Ascending aorta (tissue), 2 donors: Measurements from ENCODE around the gene RUSC1. TPM values are rescaled to one million over a fixed set of nuclear protein-coding genes. Genes with fewer than 3 reads are reported as not detected.

Source experiments
- DNase-seq, 2 donors: peaks; one replicate each; pipeline ENCODE4 v3.0.0-alpha.2; 2019; ENCODE audit warnings: low spot score in 2 of 2
- H3K27ac ChIP-seq, 2 donors: fragments of 200-600 bp; sonication (generic); one replicate each; pipeline ENCODE4 v1.5.1; 2016 to 2017; ENCODE audit warnings: mild to moderate bottlenecking in 1 of 2
- H3K27me3 ChIP-seq: fragments of 200-600 bp; sonication (generic); one replicate; pipeline ENCODE4 v1.5.1; 2017
- H3K36me3 ChIP-seq, 2 donors: fragments of 200-600 bp; sonication (generic); one replicate each; pipeline ENCODE4 v1.5.1; 2016
- H3K4me1 ChIP-seq, 2 donors: fragments of 200-600 bp; sonication (generic); one replicate each; pipeline ENCODE4 v1.5.1; 2016 to 2017; ENCODE audit warnings: mild to moderate bottlenecking in 1 of 2
- H3K4me3 ChIP-seq, 2 donors: fragments of 200-600 bp; sonication (generic); one replicate each; pipeline ENCODE4 v1.5.1; 2016 to 2017; ENCODE audit warnings: mild to moderate bottlenecking in 1 of 2
- H3K9me3 ChIP-seq, 2 donors: fragments of 200-600 bp; sonication (generic); one replicate each; pipeline ENCODE4 v1.5.1; 2016
- intact Hi-C: fragments of 100-400 bp; cut with DNase I; formaldehyde crosslinking; loops from one replicate; pipeline ENCODE4 v1.15.1; 2023
- total RNA-seq: library from RNA; depleted of rRNA; stranded (reverse); fragments of >200 nt; gene quantifications from one replicate; pipeline ENCODE4 v1.1.0, GENCODE V29; 2016
- TF ChIP-seq, protein P1 (sequence below), 3 experiments: fragments of 200-600 bp in 2 of 3; fragments of 450-650 bp in 1 of 3; sonication (generic) in 2 of 3; IDR thresholded peaks; one replicate each; pipeline ENCODE4 v1.5.1; 2016 to 2019; ENCODE audit warnings: antibody characterized with exemption in 3 of 3, mild to moderate bottlenecking in 1 of 3, moderate library complexity in 1 of 3

The RUSC1 gene
- total RNA-seq, 1 donor from 2014 or later = 18.4 TPM

DNA sequence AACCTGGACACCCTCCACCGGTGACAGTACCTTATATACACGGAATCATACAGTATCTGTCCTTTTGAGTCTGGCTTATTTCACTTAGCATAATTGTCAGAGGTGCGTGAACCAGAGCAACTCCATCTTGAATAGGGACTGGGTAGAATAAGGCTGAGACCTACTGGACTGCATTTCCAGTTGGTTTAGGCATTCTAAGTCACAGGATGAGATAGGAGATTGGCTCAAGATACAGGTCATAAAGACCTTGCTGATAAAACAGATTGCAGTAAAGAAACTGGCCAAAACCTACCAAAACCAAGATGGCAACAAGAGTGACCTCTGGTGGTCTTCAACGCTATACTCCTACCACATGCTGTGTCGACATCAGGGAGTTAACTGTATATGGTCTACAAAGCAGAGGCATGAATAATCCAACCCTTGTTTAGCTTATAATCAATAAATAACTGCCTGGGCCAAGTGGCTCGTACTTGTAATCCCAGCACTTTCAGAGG is 13.4 kb upstream of the RUSC1 start:
- H3K27me3 ChIP-seq = no peaks in the 10 kb centered on the region
- TF ChIP-seq, protein P1, sequence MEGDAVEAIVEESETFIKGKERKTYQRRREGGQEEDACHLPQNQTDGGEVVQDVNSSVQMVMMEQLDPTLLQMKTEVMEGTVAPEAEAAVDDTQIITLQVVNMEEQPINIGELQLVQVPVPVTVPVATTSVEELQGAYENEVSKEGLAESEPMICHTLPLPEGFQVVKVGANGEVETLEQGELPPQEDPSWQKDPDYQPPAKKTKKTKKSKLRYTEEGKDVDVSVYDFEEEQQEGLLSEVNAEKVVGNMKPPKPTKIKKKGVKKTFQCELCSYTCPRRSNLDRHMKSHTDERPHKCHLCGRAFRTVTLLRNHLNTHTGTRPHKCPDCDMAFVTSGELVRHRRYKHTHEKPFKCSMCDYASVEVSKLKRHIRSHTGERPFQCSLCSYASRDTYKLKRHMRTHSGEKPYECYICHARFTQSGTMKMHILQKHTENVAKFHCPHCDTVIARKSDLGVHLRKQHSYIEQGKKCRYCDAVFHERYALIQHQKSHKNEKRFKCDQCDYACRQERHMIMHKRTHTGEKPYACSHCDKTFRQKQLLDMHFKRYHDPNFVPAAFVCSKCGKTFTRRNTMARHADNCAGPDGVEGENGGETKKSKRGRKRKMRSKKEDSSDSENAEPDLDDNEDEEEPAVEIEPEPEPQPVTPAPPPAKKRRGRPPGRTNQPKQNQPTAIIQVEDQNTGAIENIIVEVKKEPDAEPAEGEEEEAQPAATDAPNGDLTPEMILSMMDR (IDR thresholded peaks at IDR 0.05) = peak in 1 of 3 experiments; percentile 21
- intact Hi-C loops = no loop called here

DNA sequence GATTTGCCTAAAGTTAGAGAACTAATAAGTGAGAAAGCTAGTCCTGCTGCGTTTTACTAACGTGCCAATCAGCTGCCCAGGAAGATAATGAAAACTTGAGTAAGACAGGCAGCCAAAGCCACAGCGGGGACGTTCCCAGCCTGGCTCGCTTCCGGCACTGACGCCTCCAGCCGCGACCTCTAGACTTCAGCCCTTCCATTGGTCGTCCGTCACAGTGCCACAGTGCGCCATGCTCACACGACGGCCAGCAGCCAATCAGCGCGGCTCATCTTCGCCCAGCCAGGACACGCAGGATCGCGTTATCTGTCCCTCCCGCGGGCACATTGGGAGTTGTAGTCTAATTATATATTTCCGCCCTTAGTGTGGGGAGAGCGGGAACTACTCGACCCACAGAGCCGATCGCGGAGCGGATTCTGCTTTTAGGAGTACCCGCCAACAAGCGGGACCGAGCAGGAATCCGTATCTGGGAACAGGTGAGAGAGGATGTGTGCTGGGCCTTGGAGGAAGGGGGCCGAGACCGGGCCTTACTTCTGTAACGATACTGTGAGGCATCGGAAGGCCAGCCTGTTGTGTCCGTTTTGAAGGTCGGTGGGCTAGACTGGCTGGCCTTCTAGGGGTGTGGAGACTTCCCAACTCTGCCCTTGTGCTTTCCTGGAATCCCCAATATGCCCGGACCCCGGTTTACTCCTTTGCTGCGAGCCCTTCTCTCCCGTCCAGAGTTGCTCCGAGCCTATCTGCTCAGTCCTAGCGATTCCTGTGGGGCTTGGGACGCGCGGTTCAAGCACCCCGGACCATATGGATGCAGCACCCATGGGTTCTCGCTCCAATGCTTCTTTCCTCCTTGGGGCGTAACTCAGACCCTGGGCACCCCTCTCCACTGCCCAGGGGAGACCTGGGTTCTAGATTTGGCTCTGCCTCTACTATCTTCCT is 11.9 kb upstream of the RUSC1 start, which contains the start of gene FDPS:
Gene FDPS (plus strand): TSS at position 374 of the 930 bp plus-strand sequence. CDS start 924 bp downstream, outside the sequence.
- peak; percentile 98 to 100 for DNase-seq
- H3K36me3 ChIP-seq = peaks cover 0 to 9% of the 10 kb centered on the region in 2 donors
- H3K4me1 ChIP-seq = peaks cover 6 to 9% of the 10 kb centered on the region in 2 donors
- intact Hi-C loops = loop anchor here (1.0 kb wide), 4 partner anchors 16 to 254 kb away; partner anchors contain the start of genes ASH1L and HCN3
- H3K27ac ChIP-seq = peak within 1 kb of the TSS; percentile 87
- no peaks in the 10 kb centered on the region for H3K27me3 ChIP-seq
- TF ChIP-seq, protein P1 (IDR thresholded peaks at IDR 0.05) = peak in 1 of 3 experiments; percentile 23
- peak within 1 kb of the TSS; percentile 70 to 77 for H3K4me3 ChIP-seq
- no peaks in the 10 kb centered on the region for H3K9me3 ChIP-seq

More for the DNA sequence above, 13.4 kb upstream of the RUSC1 start:
- Histone ChIP-seq H3K9me3 (no peaks in the 10 kb centered on the region), H3K4me1 (peaks cover 6 to 9% of the 10 kb centered on the region in 2 donors), H3K36me3 (no peaks in the 10 kb centered on the region), H3K27ac (no peak overlapping the region), H3K4me3 (no peak overlapping the region)
- no peak for DNase-seq

GRCh38 chr1:155309423-155310021 is 11.2 kb upstream of the RUSC1 start:
- Histone ChIP-seq H3K4me1 (peaks cover 6 to 9% of the 10 kb centered on the region in 2 donors), H3K27me3 (no peaks in the 10 kb centered on the region), H3K27ac (peak overlapping the region; percentile 87), H3K4me3 (peak overlapping the region; percentile 70 to 77), H3K9me3 (no peaks in the 10 kb centered on the region), H3K36me3 (peaks cover 3 to 17% of the 10 kb centered on the region in 2 donors)
- no peak for DNase-seq
- intact Hi-C loops = no loop called here
- TF ChIP-seq, protein P1 (IDR thresholded peaks at IDR 0.05) = no peak

DNA sequence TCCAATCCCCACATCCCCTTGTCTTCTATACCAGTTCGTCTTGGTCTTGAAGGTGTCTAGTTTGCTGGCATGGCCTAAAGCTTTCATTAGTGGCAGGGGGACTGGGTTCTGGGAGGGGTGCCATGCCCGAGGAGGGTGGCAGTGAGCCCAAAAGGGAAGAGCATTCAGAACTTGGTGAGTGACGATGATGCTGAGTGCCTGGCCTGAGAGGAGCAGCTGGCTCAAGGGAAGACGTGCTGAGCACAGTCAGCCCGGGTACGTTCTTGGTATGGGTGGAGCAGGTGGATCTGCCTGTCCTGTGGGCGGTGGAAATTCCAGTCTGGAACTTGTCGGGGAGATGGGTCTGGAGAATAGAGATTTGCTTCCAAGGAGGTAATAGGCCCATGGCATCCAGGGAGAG is 7.4 kb upstream of the RUSC1 start:
- H3K27me3 ChIP-seq = no peaks in the 10 kb centered on the region
- peaks cover 6 to 9% of the 10 kb centered on the region in 2 donors for H3K4me1 ChIP-seq
- no peak overlapping the region for H3K27ac ChIP-seq
- no peak for DNase-seq
- H3K9me3 ChIP-seq = no peaks in the 10 kb centered on the region
- peaks cover 9 to 24% of the 10 kb centered on the region in 2 donors for H3K36me3 ChIP-seq
- TF ChIP-seq, protein P1 (IDR thresholded peaks at IDR 0.05) = no peak
- intact Hi-C loops = no loop called here
- H3K4me3 ChIP-seq = no peak overlapping the region

GRCh38 chr1:155316922-155317321 is 3.8 kb upstream of the RUSC1 start:
- peaks cover 4 to 10% of the 10 kb centered on the region in 2 donors for H3K4me1 ChIP-seq
- no peak overlapping the region for H3K4me3 ChIP-seq
- no peak for DNase-seq
- intact Hi-C loops = no loop called here
- no peak overlapping the region for H3K27ac ChIP-seq
- no peaks in the 10 kb centered on the region for H3K9me3 ChIP-seq
- peaks cover 9 to 30% of the 10 kb centered on the region in 2 donors for H3K36me3 ChIP-seq
- H3K27me3 ChIP-seq = no peaks in the 10 kb centered on the region
- TF ChIP-seq, protein P1 (IDR thresholded peaks at IDR 0.05) = no peak
